DOHH2 (cell line): ENCODE data around the gene SEPTIN2.

Experiments
- EZH2phosphoT487 ChIP-seq: fragments of 200-600 bp; sonication (generic); IDR thresholded peaks from 2 replicates; pipeline ENCODE4 v1.6.1; 2017; ENCODE audit warnings: borderline replicate concordance, mild to moderate bottlenecking, antibody characterized with exemption, low read length, moderate library complexity, mixed read lengths
- TF ChIP-seq, protein P1 (sequence below): fragments of 200-600 bp; sonication (generic); IDR thresholded peaks from one replicate; pipeline ENCODE4 v1.5.1; 2014; ENCODE audit warnings: antibody characterized with exemption, mild to moderate bottlenecking, low read depth, low read length; ENCODE audit not compliant: poor library complexity, severe bottlenecking

DNA sequence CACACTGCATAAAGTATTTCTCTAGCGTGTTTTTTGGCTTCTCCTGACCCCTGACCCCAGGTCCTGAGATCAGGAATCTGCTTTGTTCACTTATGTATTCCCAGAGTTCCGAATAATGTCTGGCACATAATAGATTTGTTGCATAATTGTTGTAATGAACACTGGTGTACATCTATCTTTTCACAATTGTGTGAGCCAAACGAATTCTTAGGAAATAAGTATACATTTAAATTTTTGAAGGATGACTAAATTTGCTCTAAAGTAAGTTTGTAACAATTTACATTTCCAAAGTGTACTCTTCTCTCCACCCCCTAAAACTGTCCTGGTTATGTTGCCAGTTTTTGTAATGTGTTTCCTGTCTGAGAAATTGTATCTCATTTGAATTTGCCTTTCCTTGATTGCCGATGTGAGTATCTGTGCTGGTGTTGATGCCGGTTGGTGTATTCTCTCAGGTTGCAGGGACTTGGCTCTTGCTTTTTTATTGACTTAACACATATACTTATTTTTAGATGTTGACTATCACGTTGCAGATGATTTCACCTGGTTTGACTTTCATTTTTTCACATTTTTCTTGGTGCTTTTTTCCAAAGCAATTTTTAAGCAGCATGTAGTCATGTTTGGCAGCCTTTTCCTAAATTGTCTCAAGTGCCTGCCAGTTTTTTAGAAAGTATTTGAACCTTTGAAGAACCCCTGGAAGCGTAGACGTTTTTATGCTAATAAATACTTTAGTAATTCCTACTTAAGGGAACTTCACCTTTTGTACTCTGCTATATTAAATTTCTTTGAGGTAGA, 24.3 kb downstream of the SEPTIN2 start:
- TF ChIP-seq, protein P1, sequence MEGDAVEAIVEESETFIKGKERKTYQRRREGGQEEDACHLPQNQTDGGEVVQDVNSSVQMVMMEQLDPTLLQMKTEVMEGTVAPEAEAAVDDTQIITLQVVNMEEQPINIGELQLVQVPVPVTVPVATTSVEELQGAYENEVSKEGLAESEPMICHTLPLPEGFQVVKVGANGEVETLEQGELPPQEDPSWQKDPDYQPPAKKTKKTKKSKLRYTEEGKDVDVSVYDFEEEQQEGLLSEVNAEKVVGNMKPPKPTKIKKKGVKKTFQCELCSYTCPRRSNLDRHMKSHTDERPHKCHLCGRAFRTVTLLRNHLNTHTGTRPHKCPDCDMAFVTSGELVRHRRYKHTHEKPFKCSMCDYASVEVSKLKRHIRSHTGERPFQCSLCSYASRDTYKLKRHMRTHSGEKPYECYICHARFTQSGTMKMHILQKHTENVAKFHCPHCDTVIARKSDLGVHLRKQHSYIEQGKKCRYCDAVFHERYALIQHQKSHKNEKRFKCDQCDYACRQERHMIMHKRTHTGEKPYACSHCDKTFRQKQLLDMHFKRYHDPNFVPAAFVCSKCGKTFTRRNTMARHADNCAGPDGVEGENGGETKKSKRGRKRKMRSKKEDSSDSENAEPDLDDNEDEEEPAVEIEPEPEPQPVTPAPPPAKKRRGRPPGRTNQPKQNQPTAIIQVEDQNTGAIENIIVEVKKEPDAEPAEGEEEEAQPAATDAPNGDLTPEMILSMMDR: no peak
- no peak for TF ChIP-seq EZH2phosphoT487
